WTC11 (cell line): ENCODE results near the gene DROSHA.

Source experiments
- ATF2 ChIP-seq: sonication (generic); formaldehyde crosslinking; IDR thresholded peaks from 2 replicates; pipeline ENCODE4 v1.8.1; 2022; ENCODE audit warnings: low read depth, missing genetic modification reagents, borderline replicate concordance
- CTCF ChIP-seq: fragments of 200-600 bp; IDR thresholded peaks from 2 replicates; pipeline ENCODE4 v1.8.0; 2022; ENCODE audit warnings: antibody characterized with exemption
- ESRRA ChIP-seq: sonication (generic); formaldehyde crosslinking; IDR thresholded peaks from 2 replicates; pipeline ENCODE4 v1.8.1; 2022; ENCODE audit warnings: mild to moderate bottlenecking, missing genetic modification reagents, borderline replicate concordance
- STAT6 ChIP-seq: sonication (generic); formaldehyde crosslinking; conservative IDR thresholded peaks from 2 replicates; pipeline ENCODE4 v1.8.1; 2023; ENCODE audit warnings: mild to moderate bottlenecking, low read depth, missing genetic modification reagents, moderate library complexity
- TEAD4 ChIP-seq: sonication (generic); formaldehyde crosslinking; IDR thresholded peaks from 2 replicates; pipeline ENCODE4 v1.8.0; 2022; ENCODE audit warnings: mild to moderate bottlenecking, missing genetic modification reagents
- TF ChIP-seq, protein P1 (sequence below): sonication (generic); formaldehyde crosslinking; IDR thresholded peaks from 2 replicates; pipeline ENCODE4 v1.8.0; 2022; ENCODE audit warnings: mild to moderate bottlenecking, missing genetic modification reagents

DNA sequence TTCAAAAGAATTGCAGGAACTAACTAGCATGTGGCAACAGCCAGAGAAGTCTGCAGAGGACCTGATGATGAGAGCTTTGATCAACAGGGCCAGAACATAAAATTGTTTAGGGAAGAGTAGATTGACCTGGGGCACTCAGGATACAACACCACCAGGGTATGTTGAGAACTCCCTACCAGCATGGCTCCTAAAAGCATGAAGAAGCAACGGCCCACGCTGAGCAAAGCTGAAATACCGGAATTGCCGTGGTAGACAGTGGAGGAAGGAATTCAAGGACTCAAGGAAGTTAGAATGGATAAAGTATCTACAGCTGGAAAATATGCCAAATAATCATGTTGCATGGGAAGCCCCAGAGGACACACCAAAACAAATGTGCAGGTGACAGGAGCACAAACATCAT is 31.6 kb downstream of the DROSHA start:
- TF ChIP-seq CTCF, result no peak
- no peak for TF ChIP-seq STAT6 (CRISPR knock-in tag)
- TF ChIP-seq, protein P1, sequence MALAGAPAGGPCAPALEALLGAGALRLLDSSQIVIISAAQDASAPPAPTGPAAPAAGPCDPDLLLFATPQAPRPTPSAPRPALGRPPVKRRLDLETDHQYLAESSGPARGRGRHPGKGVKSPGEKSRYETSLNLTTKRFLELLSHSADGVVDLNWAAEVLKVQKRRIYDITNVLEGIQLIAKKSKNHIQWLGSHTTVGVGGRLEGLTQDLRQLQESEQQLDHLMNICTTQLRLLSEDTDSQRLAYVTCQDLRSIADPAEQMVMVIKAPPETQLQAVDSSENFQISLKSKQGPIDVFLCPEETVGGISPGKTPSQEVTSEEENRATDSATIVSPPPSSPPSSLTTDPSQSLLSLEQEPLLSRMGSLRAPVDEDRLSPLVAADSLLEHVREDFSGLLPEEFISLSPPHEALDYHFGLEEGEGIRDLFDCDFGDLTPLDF, result no peak
- no peak for TF ChIP-seq ESRRA (CRISPR knock-in tag)
- no peak for TF ChIP-seq ATF2 (CRISPR knock-in tag)
- TF ChIP-seq TEAD4 (CRISPR knock-in tag), result no peak
